GM18867 (cell line): ENCODE data around the gene PIP5K1B.
A peak's percentile ranks its signal among the peaks of the same experiment; 100 is the strongest.

Experiments used
- ATAC-seq: cut with Tn5 transposase; IDR thresholded peaks from one replicate; pipeline ENCODE4 v1.9.1; 2021; ENCODE audit warnings: mild to moderate bottlenecking, moderate library complexity; ENCODE audit not compliant: unreplicated experiment

PIP5K1B gene

GRCh38 chr9:68942790-68943189 lies 237.8 kb downstream of the PIP5K1B start:
- ATAC-seq: no peak

- no peak for ATAC-seq
Measured at GRCh38 chr9:68947015-68947414, 242.0 kb downstream of the PIP5K1B start.

- ATAC-seq: no peak
Measured at GRCh38 chr9:68947842-68948569, 243.0 kb downstream of the PIP5K1B start.

- ATAC-seq: no peak
Measured at GRCh38 chr9:68949271-68950000, 244.4 kb downstream of the PIP5K1B start.

GRCh38 chr9:68950188-68950587 lies 245.1 kb downstream of the PIP5K1B start:
- ATAC-seq: no peak

GRCh38 chr9:68950689-68951088 lies 245.6 kb downstream of the PIP5K1B start:
- no peak for ATAC-seq

GRCh38 chr9:68951879-68952659 lies 247.0 kb downstream of the PIP5K1B start:
- ATAC-seq: peak; percentile 65

GRCh38 chr9:68953771-68954170 lies 248.7 kb downstream of the PIP5K1B start:
- no peak for ATAC-seq

GRCh38 chr9:68955330-68955729 lies 250.3 kb downstream of the PIP5K1B start:
- no peak for ATAC-seq

- ATAC-seq: no peak
Measured at GRCh38 chr9:68957479-68957878, 252.4 kb downstream of the PIP5K1B start.

GRCh38 chr9:68961587-68961986 lies 256.5 kb downstream of the PIP5K1B start:
- no peak for ATAC-seq

GRCh38 chr9:68963416-68963815 lies 258.4 kb downstream of the PIP5K1B start:
- no peak for ATAC-seq

GRCh38 chr9:68964102-68964541 lies 259.1 kb downstream of the PIP5K1B start:
- ATAC-seq: no peak

GRCh38 chr9:68964765-68965164 lies 259.7 kb downstream of the PIP5K1B start:
- no peak for ATAC-seq

- peak; percentile 73 for ATAC-seq
Measured at GRCh38 chr9:68966496-68966944, 261.5 kb downstream of the PIP5K1B start.

- no peak for ATAC-seq
Measured at GRCh38 chr9:68967800-68968199, 262.8 kb downstream of the PIP5K1B start.

GRCh38 chr9:68969538-68969937 lies 264.5 kb downstream of the PIP5K1B start:
- no peak for ATAC-seq

GRCh38 chr9:68970151-68970550 lies 265.1 kb downstream of the PIP5K1B start:
- ATAC-seq: no peak

GRCh38 chr9:68973619-68974018 lies 268.6 kb downstream of the PIP5K1B start:
- no peak for ATAC-seq

- peak; percentile 95 for ATAC-seq
Measured at GRCh38 chr9:68974431-68974830, 269.4 kb downstream of the PIP5K1B start.

- peak; percentile 11 for ATAC-seq
Measured at GRCh38 chr9:68974901-68975300, 269.9 kb downstream of the PIP5K1B start.
